Measurements from ENCODE around the gene KIAA0408. TPM values are rescaled to one million over a fixed set of nuclear protein-coding genes. Genes with fewer than 3 reads are reported as not detected.

The KIAA0408 gene
- total and polyA plus RNA-seq, 2 donors (not counting 1 experiment from before 2014, with no cell fraction given), result 2.8 to 3.0 TPM

DNA sequence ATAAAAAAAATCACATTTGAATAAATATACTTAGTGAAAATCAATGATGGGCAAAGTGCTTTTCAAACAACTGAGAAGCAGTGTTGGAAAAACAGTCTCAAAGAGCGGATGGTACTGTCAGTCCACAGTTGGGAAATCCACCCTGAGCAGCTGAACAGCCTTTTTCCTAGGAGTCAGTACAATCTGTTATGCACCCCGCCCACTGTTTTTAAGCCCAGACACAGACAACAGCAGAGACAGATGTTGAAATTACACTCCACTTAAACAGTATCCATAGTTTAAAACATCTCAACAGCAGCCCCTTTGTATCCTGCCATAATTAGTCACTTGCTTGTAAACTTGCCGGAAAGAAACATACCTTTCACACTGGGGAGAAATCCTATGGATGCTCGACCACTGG is 372 bp downstream of the KIAA0408 start:
- Histone ChIP-seq H3K79me2 (ENCODE audit: control insufficient read depth, insufficient read depth, low read length) (no peaks in the 10 kb centered on the region), H3K4me3 (replicated peaks in 1 of 4; ENCODE audit: control extremely low read depth in 1 of 4, insufficient read depth in 1 of 4, low read depth in 3 of 4, low read length in 4 of 4) (peak overlapping the region in 2 of 4 experiments; percentile 45 to 49), H3K36me3 (ENCODE audit: control insufficient read depth, insufficient read depth, low read length) (no peaks in the 10 kb centered on the region), H3K9ac (ENCODE audit: insufficient read depth, low read length) (no peak overlapping the region), H3K27me3 (ENCODE audit: control insufficient read depth, insufficient read depth, low read length) (no peaks in the 10 kb centered on the region), H3K4me2 (ENCODE audit: extremely low read depth, insufficient read depth, low read length) (peak overlapping the region; percentile 59), H3K27ac (ENCODE audit: insufficient read depth, low read length) (peak overlapping the region; percentile 40), H3K4me1 (ENCODE audit: control insufficient read depth, extremely low read depth, insufficient read depth, low read length) (peaks cover 12% of the 10 kb centered on the region), H2AFZ (ENCODE audit: low read length) (peak overlapping the region; percentile 19), H4K20me1 (ENCODE audit: control insufficient read depth, extremely low read depth, insufficient read depth, low read length) (no peaks in the 10 kb centered on the region), H3K9me3 (ENCODE audit: control insufficient read depth, insufficient read depth, low read depth, low read length) (no peaks in the 10 kb centered on the region)
- peak; percentile 38 to 84 for DNase-seq (ENCODE audit: low read depth in 2 of 2)
- TF ChIP-seq, protein P1, sequence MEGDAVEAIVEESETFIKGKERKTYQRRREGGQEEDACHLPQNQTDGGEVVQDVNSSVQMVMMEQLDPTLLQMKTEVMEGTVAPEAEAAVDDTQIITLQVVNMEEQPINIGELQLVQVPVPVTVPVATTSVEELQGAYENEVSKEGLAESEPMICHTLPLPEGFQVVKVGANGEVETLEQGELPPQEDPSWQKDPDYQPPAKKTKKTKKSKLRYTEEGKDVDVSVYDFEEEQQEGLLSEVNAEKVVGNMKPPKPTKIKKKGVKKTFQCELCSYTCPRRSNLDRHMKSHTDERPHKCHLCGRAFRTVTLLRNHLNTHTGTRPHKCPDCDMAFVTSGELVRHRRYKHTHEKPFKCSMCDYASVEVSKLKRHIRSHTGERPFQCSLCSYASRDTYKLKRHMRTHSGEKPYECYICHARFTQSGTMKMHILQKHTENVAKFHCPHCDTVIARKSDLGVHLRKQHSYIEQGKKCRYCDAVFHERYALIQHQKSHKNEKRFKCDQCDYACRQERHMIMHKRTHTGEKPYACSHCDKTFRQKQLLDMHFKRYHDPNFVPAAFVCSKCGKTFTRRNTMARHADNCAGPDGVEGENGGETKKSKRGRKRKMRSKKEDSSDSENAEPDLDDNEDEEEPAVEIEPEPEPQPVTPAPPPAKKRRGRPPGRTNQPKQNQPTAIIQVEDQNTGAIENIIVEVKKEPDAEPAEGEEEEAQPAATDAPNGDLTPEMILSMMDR (conservative IDR thresholded peaks at IDR 0.05 in 1 of 2, IDR thresholded peaks at IDR 0.05 in 1 of 2; ENCODE audit: low read depth in 1 of 2, low read length in 2 of 2), result no peak
- TF ChIP-seq EZH2 (IDR thresholded peaks at IDR 0.05; ENCODE audit: low read length, missing control alignments), result no peak

DNA sequence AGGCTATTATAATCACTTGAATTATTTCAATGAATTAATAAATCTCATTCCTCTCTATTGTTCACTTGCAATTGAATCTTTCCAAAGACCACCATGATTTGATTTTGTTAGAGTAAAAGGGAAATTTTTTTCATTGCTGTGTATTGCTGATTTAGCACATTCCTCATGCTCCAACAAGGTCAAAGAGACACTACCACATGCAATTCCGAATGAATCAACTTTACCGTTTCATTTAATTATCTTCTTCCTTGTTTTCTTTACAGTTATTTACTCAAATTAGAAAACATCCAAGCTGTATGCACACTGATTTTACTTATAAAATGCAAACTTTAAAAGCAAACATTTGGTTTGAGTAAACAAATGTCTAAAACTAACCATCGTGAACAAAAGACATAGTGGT is 967 bp downstream of the KIAA0408 start:
- peaks cover 12% of the 10 kb centered on the region for H3K4me1 ChIP-seq (ENCODE audit: control insufficient read depth, extremely low read depth, insufficient read depth, low read length)
- H3K9ac ChIP-seq (ENCODE audit: insufficient read depth, low read length), result no peak overlapping the region
- no peaks in the 10 kb centered on the region for H3K79me2 ChIP-seq (ENCODE audit: control insufficient read depth, insufficient read depth, low read length)
- TF ChIP-seq EZH2 (IDR thresholded peaks at IDR 0.05; ENCODE audit: low read length, missing control alignments), result no peak
- TF ChIP-seq, protein P1 (conservative IDR thresholded peaks at IDR 0.05 in 1 of 2, IDR thresholded peaks at IDR 0.05 in 1 of 2; ENCODE audit: low read depth in 1 of 2, low read length in 2 of 2), result no peak
- H3K27me3 ChIP-seq (ENCODE audit: control insufficient read depth, insufficient read depth, low read length), result no peaks in the 10 kb centered on the region
- no peaks in the 10 kb centered on the region for H3K9me3 ChIP-seq (ENCODE audit: control insufficient read depth, insufficient read depth, low read depth, low read length)
- no peaks in the 10 kb centered on the region for H3K36me3 ChIP-seq (ENCODE audit: control insufficient read depth, insufficient read depth, low read length)
- H3K4me2 ChIP-seq (ENCODE audit: extremely low read depth, insufficient read depth, low read length), result no peak overlapping the region
- no peak overlapping the region for H2AFZ ChIP-seq (ENCODE audit: low read length)
- no peak for DNase-seq (ENCODE audit: low read depth in 2 of 2)
- H3K27ac ChIP-seq (ENCODE audit: insufficient read depth, low read length), result no peak overlapping the region
- H3K4me3 ChIP-seq (replicated peaks in 1 of 4; ENCODE audit: control extremely low read depth in 1 of 4, insufficient read depth in 1 of 4, low read depth in 3 of 4, low read length in 4 of 4), result peak overlapping the region in 1 of 4 experiments; percentile 45
- no peaks in the 10 kb centered on the region for H4K20me1 ChIP-seq (ENCODE audit: control insufficient read depth, extremely low read depth, insufficient read depth, low read length)

- Histone ChIP-seq H2AFZ (ENCODE audit: low read length) (no peak overlapping the region), H3K79me2 (ENCODE audit: control insufficient read depth, insufficient read depth, low read length) (no peaks in the 10 kb centered on the region), H3K4me1 (ENCODE audit: control insufficient read depth, extremely low read depth, insufficient read depth, low read length) (peaks cover 12% of the 10 kb centered on the region), H3K27me3 (ENCODE audit: control insufficient read depth, insufficient read depth, low read length) (no peaks in the 10 kb centered on the region), H3K9me3 (ENCODE audit: control insufficient read depth, insufficient read depth, low read depth, low read length) (no peaks in the 10 kb centered on the region), H3K4me3 (replicated peaks in 1 of 4; ENCODE audit: control extremely low read depth in 1 of 4, insufficient read depth in 1 of 4, low read depth in 3 of 4, low read length in 4 of 4) (no peak overlapping the region), H3K27ac (ENCODE audit: insufficient read depth, low read length) (no peak overlapping the region), H3K36me3 (ENCODE audit: control insufficient read depth, insufficient read depth, low read length) (no peaks in the 10 kb centered on the region), H4K20me1 (ENCODE audit: control insufficient read depth, extremely low read depth, insufficient read depth, low read length) (no peaks in the 10 kb centered on the region), H3K9ac (ENCODE audit: insufficient read depth, low read length) (no peak overlapping the region), H3K4me2 (ENCODE audit: extremely low read depth, insufficient read depth, low read length) (peak overlapping the region; percentile 40)
- peak; percentile 85 to 92 for DNase-seq (ENCODE audit: low read depth in 2 of 2)
- no peak for TF ChIP-seq EZH2 (IDR thresholded peaks at IDR 0.05; ENCODE audit: low read length, missing control alignments)
- TF ChIP-seq, protein P1 (conservative IDR thresholded peaks at IDR 0.05 in 1 of 2, IDR thresholded peaks at IDR 0.05 in 1 of 2; ENCODE audit: low read depth in 1 of 2, low read length in 2 of 2), result no peak
Observed at GRCh38 chr6:127457456-127458064, 1.6 kb downstream of the KIAA0408 start.

Measured in fibroblast of lung (primary cell).